Measurements from ENCODE around the gene SCRN1. TPM values are rescaled to one million over a fixed set of nuclear protein-coding genes. Genes with fewer than 3 reads are reported as not detected.

SCRN1 gene
- total and polyA plus RNA-seq, 2 experiments from 2014 or later, result 15.2 to 66.7 TPM

DNA sequence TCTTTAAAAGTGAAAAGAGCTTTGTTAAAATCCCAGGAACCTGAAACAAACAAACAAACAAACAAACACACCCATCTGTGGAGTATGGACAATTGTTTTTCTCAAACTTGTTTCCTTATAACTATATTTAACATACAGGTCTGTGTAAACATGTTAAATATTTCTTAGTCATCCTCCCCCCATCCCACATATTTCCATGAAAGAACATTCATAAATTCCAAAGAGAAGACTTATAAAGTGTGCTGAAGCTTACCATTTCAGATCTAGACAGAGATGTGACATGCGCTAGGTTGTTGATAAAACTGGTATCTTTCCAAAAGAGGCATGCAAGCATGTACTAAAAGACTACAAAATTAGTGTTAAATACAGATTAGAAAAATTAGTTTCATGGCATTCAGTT lies 30.4 kb upstream of the SCRN1 start (continued):
- TF ChIP-seq, protein P1, sequence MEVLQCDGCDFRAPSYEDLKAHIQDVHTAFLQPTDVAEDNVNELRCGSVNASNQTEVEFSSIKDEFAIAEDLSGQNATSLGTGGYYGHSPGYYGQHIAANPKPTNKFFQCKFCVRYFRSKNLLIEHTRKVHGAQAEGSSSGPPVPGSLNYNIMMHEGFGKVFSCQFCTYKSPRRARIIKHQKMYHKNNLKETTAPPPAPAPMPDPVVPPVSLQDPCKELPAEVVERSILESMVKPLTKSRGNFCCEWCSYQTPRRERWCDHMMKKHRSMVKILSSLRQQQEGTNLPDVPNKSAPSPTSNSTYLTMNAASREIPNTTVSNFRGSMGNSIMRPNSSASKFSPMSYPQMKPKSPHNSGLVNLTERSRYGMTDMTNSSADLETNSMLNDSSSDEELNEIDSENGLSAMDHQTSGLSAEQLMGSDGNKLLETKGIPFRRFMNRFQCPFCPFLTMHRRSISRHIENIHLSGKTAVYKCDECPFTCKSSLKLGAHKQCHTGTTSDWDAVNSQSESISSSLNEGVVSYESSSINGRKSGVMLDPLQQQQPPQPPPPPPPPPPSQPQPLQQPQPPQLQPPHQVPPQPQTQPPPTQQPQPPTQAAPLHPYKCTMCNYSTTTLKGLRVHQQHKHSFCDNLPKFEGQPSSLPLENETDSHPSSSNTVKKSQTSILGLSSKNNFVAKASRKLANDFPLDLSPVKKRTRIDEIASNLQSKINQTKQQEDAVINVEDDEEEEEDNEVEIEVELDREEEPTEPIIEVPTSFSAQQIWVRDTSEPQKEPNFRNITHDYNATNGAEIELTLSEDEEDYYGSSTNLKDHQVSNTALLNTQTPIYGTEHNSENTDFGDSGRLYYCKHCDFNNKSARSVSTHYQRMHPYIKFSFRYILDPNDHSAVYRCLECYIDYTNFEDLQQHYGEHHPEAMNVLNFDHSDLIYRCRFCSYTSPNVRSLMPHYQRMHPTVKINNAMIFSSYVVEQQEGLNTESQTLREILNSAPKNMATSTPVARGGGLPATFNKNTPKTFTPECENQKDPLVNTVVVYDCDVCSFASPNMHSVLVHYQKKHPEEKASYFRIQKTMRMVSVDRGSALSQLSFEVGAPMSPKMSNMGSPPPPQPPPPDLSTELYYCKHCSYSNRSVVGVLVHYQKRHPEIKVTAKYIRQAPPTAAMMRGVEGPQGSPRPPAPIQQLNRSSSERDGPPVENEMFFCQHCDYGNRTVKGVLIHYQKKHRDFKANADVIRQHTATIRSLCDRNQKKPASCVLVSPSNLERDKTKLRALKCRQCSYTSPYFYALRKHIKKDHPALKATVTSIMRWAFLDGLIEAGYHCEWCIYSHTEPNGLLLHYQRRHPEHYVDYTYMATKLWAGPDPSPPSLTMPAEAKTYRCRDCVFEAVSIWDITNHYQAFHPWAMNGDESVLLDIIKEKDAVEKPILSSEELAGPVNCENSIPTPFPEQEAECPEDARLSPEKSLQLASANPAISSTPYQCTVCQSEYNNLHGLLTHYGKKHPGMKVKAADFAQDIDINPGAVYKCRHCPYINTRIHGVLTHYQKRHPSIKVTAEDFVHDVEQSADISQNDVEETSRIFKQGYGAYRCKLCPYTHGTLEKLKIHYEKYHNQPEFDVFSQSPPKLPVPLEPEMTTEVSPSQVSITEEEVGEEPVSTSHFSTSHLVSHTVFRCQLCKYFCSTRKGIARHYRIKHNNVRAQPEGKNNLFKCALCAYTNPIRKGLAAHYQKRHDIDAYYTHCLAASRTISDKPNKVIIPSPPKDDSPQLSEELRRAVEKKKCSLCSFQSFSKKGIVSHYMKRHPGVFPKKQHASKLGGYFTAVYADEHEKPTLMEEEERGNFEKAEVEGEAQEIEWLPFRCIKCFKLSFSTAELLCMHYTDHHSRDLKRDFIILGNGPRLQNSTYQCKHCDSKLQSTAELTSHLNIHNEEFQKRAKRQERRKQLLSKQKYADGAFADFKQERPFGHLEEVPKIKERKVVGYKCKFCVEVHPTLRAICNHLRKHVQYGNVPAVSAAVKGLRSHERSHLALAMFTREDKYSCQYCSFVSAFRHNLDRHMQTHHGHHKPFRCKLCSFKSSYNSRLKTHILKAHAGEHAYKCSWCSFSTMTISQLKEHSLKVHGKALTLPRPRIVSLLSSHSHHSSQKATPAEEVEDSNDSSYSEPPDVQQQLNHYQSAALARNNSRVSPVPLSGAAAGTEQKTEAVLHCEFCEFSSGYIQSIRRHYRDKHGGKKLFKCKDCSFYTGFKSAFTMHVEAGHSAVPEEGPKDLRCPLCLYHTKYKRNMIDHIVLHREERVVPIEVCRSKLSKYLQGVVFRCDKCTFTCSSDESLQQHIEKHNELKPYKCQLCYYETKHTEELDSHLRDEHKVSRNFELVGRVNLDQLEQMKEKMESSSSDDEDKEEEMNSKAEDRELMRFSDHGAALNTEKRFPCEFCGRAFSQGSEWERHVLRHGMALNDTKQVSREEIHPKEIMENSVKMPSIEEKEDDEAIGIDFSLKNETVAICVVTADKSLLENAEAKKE (CRISPR knock-in tag; IDR thresholded peaks at IDR 0.05), result no peak
- no peak for TF ChIP-seq STAT1 (IDR thresholded peaks at IDR 0.05; ENCODE audit: unreplicated experiment)
- no peak for TF ChIP-seq NANOG (IDR thresholded peaks at IDR 0.05; ENCODE audit: borderline replicate concordance)

DNA sequence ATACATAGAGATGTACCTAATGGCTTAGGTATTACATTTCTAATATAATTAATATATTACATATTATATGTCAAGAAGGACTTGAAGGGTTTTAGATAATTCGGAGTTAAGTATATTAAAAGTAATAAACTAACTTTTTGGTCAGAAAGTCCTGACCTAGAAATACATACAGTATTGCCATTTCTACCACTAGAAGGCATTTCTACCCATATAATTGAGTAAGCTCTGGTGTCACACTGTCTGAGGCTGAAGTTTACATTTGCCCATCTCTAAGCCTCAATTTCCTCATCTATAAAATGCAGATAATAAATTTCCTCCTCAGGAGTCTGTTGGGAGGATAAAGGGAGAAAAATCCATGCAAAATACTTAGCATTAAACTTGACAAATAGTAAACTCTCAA lies 29.8 kb upstream of the SCRN1 start:
- Mint-ChIP-seq H3K27ac (no peak overlapping the region), H3K4me3 (no peak overlapping the region), H3K4me1 (peaks cover 3% of the 10 kb centered on the region; the same call in 2 of the 3 replicates), H3K36me3 (ENCODE audit: low read depth) (peaks cover 24% of the 10 kb centered on the region), H3K9me3 (no peaks in the 10 kb centered on the region), H3K27me3 (ENCODE audit: insufficient read depth, low read depth, poor library complexity) (no peaks in the 10 kb centered on the region)
- ATAC-seq (no peak), DNase-seq (ENCODE audit: low spot score) (no peak)
- Histone ChIP-seq H3K36me3 (ENCODE audit: insufficient read depth) (peaks cover 19% of the 10 kb centered on the region; the same call in 1 of the 2 replicates), H3K4me2 (no peak overlapping the region), H3K4me1 (ENCODE audit: insufficient read depth) (no peaks in the 10 kb centered on the region), H2AFZ (no peak overlapping the region), H4K20me1 (replicated peaks; ENCODE audit: insufficient read depth) (peaks cover 8% of the 10 kb centered on the region; the same call in 1 of the 2 replicates), H3K4me3 (no peak overlapping the region), H3K27ac (ENCODE audit: low read depth) (no peak overlapping the region), H3K27me3 (ENCODE audit: insufficient read depth) (no peaks in the 10 kb centered on the region), H3F3A (replicated peaks; ENCODE audit: low read depth) (no peaks in the 10 kb centered on the region), H3K79me2 (replicated peaks; ENCODE audit: insufficient read depth) (peaks cover 22% of the 10 kb centered on the region), H3K9me2 (ENCODE audit: insufficient read depth) (no peaks in the 10 kb centered on the region)
- TF ChIP-seq, protein P2, sequence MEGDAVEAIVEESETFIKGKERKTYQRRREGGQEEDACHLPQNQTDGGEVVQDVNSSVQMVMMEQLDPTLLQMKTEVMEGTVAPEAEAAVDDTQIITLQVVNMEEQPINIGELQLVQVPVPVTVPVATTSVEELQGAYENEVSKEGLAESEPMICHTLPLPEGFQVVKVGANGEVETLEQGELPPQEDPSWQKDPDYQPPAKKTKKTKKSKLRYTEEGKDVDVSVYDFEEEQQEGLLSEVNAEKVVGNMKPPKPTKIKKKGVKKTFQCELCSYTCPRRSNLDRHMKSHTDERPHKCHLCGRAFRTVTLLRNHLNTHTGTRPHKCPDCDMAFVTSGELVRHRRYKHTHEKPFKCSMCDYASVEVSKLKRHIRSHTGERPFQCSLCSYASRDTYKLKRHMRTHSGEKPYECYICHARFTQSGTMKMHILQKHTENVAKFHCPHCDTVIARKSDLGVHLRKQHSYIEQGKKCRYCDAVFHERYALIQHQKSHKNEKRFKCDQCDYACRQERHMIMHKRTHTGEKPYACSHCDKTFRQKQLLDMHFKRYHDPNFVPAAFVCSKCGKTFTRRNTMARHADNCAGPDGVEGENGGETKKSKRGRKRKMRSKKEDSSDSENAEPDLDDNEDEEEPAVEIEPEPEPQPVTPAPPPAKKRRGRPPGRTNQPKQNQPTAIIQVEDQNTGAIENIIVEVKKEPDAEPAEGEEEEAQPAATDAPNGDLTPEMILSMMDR (conservative IDR thresholded peaks at IDR 0.05; ENCODE audit: low read depth in 2 of 2), result no peak
- TF ChIP-seq, protein P3, sequence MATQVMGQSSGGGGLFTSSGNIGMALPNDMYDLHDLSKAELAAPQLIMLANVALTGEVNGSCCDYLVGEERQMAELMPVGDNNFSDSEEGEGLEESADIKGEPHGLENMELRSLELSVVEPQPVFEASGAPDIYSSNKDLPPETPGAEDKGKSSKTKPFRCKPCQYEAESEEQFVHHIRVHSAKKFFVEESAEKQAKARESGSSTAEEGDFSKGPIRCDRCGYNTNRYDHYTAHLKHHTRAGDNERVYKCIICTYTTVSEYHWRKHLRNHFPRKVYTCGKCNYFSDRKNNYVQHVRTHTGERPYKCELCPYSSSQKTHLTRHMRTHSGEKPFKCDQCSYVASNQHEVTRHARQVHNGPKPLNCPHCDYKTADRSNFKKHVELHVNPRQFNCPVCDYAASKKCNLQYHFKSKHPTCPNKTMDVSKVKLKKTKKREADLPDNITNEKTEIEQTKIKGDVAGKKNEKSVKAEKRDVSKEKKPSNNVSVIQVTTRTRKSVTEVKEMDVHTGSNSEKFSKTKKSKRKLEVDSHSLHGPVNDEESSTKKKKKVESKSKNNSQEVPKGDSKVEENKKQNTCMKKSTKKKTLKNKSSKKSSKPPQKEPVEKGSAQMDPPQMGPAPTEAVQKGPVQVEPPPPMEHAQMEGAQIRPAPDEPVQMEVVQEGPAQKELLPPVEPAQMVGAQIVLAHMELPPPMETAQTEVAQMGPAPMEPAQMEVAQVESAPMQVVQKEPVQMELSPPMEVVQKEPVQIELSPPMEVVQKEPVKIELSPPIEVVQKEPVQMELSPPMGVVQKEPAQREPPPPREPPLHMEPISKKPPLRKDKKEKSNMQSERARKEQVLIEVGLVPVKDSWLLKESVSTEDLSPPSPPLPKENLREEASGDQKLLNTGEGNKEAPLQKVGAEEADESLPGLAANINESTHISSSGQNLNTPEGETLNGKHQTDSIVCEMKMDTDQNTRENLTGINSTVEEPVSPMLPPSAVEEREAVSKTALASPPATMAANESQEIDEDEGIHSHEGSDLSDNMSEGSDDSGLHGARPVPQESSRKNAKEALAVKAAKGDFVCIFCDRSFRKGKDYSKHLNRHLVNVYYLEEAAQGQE (IDR thresholded peaks at IDR 0.05; ENCODE audit: unreplicated experiment), result no peak
- TF ChIP-seq EZH2 (IDR thresholded peaks at IDR 0.05; ENCODE audit: low read depth, unreplicated experiment), result no peak
- no peak for TF ChIP-seq CREB1 (CRISPR knock-in tag; IDR thresholded peaks at IDR 0.05; ENCODE audit: low read depth)

Measured in GM23338 (cell line).